HG02623 (cell line): ENCODE data around the gene VPS11.
A peak's percentile ranks its signal among the peaks of the same experiment; 100 is the strongest.

Source experiments
- ATAC-seq: cut with Tn5 transposase; IDR thresholded peaks from one replicate; pipeline ENCODE4 v1.9.1; 2021; ENCODE audit warnings: moderate library complexity; ENCODE audit not compliant: unreplicated experiment

Gene VPS11

DNA sequence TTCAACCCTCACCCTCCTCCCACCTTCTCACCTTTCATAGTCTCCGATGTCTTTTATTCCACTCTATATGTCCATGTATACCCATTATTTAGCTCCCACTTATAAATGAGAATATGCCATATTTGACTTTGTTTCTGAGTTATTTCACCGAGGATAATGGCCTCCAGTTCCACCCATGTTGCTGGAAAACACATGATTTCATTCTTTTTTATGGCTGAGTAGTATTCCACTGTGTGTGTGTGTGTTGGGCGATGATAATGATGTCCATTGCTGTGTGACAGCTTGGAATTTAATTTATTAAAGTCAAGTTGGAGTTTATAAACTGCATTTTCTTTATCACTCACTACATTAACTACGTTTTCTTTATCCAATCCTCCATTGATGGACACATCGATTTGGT is 50.6 kb downstream of the VPS11 start:
- no peak for ATAC-seq

DNA sequence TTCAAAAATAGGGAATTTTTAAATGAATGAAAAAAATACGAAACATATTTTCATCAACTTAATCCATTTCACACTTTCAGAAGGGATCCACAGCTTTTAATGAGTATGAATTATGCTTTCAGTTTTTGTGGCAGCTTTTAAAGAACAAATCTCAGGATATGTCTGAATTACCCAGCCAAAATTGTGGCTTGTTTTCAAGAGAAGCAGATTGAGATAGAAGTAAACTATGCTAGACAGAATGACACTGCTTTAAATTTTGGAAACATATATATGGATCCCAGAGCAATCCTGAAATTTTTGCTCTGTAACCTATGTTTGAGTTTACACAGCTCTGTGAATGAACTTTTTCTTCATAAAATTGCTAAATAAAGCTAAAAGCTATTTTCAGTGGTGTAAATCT is 51.3 kb downstream of the VPS11 start:
- ATAC-seq = no peak

DNA sequence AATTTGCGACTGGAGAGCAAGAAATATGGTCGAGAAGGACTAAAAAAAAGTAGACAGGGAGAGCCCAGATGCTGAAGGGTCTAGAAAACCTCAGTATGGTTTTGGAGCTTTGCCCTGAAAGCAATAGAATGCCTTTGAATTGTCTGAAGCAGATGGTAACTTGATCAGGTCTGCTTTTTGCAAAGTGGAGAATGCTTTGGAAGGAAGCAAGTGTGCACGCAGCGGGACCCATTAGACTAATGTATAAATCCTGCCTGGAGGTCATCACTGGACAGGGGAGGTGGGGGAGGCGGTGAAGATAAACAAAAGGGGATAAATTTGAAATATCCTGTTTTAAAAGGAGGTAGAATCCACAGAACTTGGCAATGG is 53.0 kb downstream of the VPS11 start:
- no peak for ATAC-seq

DNA sequence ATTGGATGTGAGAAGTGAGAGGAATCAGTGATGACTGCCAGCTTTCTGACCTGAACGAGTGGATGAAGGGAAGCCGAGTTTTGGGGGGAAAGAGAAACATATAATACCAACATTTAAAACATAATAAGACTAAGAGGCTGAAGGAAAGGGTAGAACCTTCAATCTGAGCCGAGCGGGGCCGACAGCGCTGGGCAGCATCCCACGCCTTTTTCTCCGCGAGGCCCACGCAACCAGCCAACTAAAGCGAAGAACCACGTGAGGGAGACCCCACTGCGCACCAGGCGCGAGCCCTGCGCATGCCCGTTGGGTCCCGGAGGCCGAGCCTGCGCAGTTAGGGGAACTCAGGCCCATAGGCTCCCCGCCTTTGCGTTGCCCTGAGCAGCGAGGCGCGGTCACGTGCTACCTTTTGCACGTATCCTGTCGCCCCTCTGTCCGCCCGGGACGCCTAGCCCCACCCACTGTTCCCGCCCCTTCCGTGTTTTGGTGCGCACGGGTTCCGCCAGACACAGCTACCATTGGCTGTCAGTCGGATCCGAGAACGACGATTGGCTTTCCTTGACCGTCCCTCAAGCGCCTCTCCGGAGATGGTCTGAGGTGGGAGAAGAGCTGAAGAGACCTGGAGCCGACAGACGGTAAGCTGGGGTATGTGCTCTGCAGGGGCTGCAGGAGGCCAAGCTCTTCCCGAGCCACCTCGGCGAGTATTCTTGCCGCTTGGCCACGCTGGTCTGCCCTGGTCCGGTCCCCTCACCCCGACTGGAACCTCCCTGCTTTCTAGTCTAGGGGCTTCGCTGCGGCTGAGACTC is 53.6 kb downstream of the VPS11 start, which contains the start of gene HINFP:
Gene HINFP (plus strand): TSS at position 573 of the 803 bp plus-strand sequence. CDS start 5,365 bp downstream, outside the sequence.
- peak; percentile 95 for ATAC-seq

DNA sequence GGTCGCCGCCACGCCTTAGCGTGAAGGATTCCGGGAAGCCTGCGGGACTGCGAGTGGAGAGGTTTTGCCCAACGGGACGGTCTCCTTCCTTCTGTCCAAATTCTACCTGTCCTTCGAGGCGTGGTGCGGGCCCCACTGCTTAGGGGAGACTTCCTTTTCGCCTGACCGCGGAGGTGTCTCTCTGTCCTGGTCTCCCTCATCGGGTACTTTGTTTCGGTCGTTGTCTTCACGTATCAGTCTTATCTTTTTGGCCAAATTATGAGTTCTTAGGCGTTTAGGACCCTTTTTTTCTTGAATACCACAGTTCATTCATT is 54.1 kb downstream of the VPS11 start:
- no peak for ATAC-seq

DNA sequence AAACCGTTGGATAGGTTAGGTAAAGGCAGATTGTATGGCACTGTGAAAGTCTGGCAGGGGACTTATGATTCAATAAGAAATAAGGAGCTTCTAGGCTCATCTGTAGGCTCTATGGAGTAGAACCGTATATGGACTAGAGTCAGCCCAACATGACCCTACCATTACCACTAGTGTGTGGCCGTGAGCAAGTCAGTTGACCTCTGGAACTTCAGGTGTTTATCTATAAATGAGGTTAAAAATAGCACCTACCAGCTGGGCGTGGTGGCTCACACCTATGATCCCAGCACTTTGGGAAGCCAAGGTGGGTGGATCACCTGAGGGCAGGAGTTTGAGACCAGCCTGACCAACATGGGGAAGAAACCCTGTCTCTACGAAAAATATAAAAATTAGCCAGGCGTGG is 58.2 kb downstream of the VPS11 start:
- no peak for ATAC-seq

DNA sequence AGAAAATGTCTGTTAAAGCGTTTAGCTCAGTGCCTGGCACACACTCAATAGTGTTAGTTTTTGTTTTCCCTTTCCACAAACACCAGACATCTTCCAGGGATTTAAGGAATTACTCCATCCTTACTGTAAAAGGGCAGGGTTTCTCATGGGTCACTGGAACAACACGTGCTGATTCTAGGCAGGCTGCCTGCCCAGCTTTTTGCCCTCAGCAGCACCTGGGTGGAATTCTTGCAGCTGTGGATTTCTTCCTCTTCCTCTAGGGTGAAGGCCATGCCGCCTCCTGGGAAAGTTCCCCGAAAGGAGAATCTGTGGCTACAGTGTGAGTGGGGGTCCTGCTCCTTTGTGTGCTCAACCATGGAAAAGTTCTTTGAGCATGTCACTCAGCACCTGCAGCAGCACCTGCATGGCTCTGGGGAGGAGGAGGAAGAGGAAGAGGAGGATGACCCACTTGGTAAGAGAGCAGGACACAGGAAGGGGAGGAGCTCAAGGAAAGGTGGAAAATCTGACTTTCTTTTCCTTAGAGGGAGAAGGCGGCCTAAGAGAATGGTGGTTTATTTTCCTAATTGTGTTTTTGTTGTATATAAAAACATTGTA is 59.2 kb downstream of the VPS11 start:
- ATAC-seq = no peak

DNA sequence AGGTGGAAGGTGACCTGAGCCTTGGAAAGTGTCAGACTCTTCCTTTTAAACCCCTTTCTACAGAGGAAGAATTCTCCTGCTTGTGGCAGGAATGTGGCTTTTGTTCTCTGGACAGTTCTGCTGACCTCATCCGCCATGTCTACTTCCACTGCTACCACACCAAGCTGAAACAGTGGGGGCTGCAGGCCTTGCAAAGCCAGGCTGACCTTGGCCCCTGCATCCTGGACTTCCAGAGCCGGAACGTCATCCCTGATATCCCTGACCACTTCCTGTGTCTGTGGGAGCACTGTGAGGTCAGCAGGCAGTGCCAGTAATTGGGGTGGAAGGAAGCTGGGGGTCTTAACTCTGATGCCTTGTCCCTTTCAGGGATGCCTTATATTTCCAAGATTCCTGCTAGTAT is 63.0 kb downstream of the VPS11 start:
- no peak for ATAC-seq
